ENCODE data around the gene CCDC92. TPM values are rescaled to one million over a fixed set of nuclear protein-coding genes. Genes with fewer than 3 reads are reported as not detected.

The CCDC92 gene
- total and polyA plus RNA-seq, 5 donors from 2014 or later = 12.9 to 24.1 (median 19.5) TPM

GRCh38 chr12:123983822-123984485 is 11.3 kb upstream of the CCDC92 start:
- Histone ChIP-seq H3K27ac (ENCODE audit: insufficient read depth, low read length, poor library complexity, severe bottlenecking) (no peak overlapping the region), H3K4me3 (ENCODE audit: low read depth, low read length) (no peak overlapping the region), H3K4me1 (ENCODE audit: control insufficient read depth, insufficient read depth, low read length, poor library complexity, severe bottlenecking) (no peaks in the 10 kb centered on the region), H3K27me3 (ENCODE audit: control insufficient read depth, insufficient read depth, low read length) (no peaks in the 10 kb centered on the region), H3K36me3 (ENCODE audit: control insufficient read depth, insufficient read depth, low read length) (peaks cover 7% of the 10 kb centered on the region), H3K9me3 (ENCODE audit: control insufficient read depth in 2 of 2, low read length in 2 of 2) (no peaks in the 10 kb centered on the region)
- Mint-ChIP-seq H3K36me3 (peaks cover 25% of the 10 kb centered on the region), H3K27me3 (no peaks in the 10 kb centered on the region), H3K9me3 (no peaks in the 10 kb centered on the region), H3K4me3 (no peak overlapping the region), H3K27ac (peak overlapping the region; percentile 0 to 55 (median 9)), H3K4me1 (peaks cover 17 to 46% (median 32%) of the 10 kb centered on the region in 4 donors)
- DNase-seq (peak; percentile 16 to 80 (median 60)), ATAC-seq (ENCODE audit: low read depth in 2 of 2) (peak; percentile 48 to 58)

GRCh38 chr12:123982269-123982668 is 9.6 kb upstream of the CCDC92 start:
- Mint-ChIP-seq H3K27me3 (no peaks in the 10 kb centered on the region), H3K4me3 (no peak overlapping the region), H3K36me3 (peaks cover 12% of the 10 kb centered on the region), H3K9me3 (no peaks in the 10 kb centered on the region), H3K4me1 (peaks cover 18 to 51% (median 32%) of the 10 kb centered on the region in 4 donors), H3K27ac (no peak overlapping the region)
- no peaks in the 10 kb centered on the region for H3K9me3 ChIP-seq (ENCODE audit: control insufficient read depth in 2 of 2, low read length in 2 of 2)
- H3K36me3 ChIP-seq (ENCODE audit: control insufficient read depth, insufficient read depth, low read length) = peaks cover 3% of the 10 kb centered on the region
- ATAC-seq (ENCODE audit: low read depth in 2 of 2) = no peak
- H3K4me1 ChIP-seq (ENCODE audit: control insufficient read depth, insufficient read depth, low read length, poor library complexity, severe bottlenecking) = no peaks in the 10 kb centered on the region
- H3K27ac ChIP-seq (ENCODE audit: insufficient read depth, low read length, poor library complexity, severe bottlenecking) = no peak overlapping the region
- DNase-seq = no peak
- H3K27me3 ChIP-seq (ENCODE audit: control insufficient read depth, insufficient read depth, low read length) = no peaks in the 10 kb centered on the region
- H3K4me3 ChIP-seq (ENCODE audit: low read depth, low read length) = no peak overlapping the region

GRCh38 chr12:123979566-123979965 is 6.9 kb upstream of the CCDC92 start:
- Mint-ChIP-seq H3K4me3 (no peak overlapping the region), H3K4me1 (peaks cover 15 to 40% (median 31%) of the 10 kb centered on the region in 4 donors), H3K27ac (no peak overlapping the region), H3K9me3 (no peaks in the 10 kb centered on the region), H3K36me3 (peaks cover 14% of the 10 kb centered on the region), H3K27me3 (no peaks in the 10 kb centered on the region)
- H3K4me3 ChIP-seq (ENCODE audit: low read depth, low read length) = no peak overlapping the region
- no peaks in the 10 kb centered on the region for H3K27me3 ChIP-seq (ENCODE audit: control insufficient read depth, insufficient read depth, low read length)
- H3K4me1 ChIP-seq (ENCODE audit: control insufficient read depth, insufficient read depth, low read length, poor library complexity, severe bottlenecking) = peaks cover under 1% of the 10 kb centered on the region
- no peak overlapping the region for H3K27ac ChIP-seq (ENCODE audit: insufficient read depth, low read length, poor library complexity, severe bottlenecking)
- DNase-seq = no peak
- peaks cover 3% of the 10 kb centered on the region for H3K36me3 ChIP-seq (ENCODE audit: control insufficient read depth, insufficient read depth, low read length)
- no peak for ATAC-seq (ENCODE audit: low read depth in 2 of 2)
- H3K9me3 ChIP-seq (ENCODE audit: control insufficient read depth in 2 of 2, low read length in 2 of 2) = no peaks in the 10 kb centered on the region

- Mint-ChIP-seq H3K4me1 (peaks cover 12 to 34% (median 29%) of the 10 kb centered on the region in 4 donors), H3K36me3 (peaks cover 14% of the 10 kb centered on the region), H3K27ac (peak overlapping the region in 2 of 3 donors; percentile 7 to 64), H3K4me3 (peak overlapping the region in 1 of 4 donors; percentile 39), H3K27me3 (peaks cover 4% of the 10 kb centered on the region), H3K9me3 (peaks cover 0 to 3% (median 0%) of the 10 kb centered on the region in 7 donors)
- ATAC-seq (ENCODE audit: low read depth in 2 of 2) (no peak), DNase-seq (no peak)
- H3K9me3 ChIP-seq (ENCODE audit: control insufficient read depth in 2 of 2, low read length in 2 of 2) = no peaks in the 10 kb centered on the region
- no peak overlapping the region for H3K27ac ChIP-seq (ENCODE audit: insufficient read depth, low read length, poor library complexity, severe bottlenecking)
- no peak overlapping the region for H3K4me3 ChIP-seq (ENCODE audit: low read depth, low read length)
- H3K36me3 ChIP-seq (ENCODE audit: control insufficient read depth, insufficient read depth, low read length) = no peaks in the 10 kb centered on the region
- peaks cover 17% of the 10 kb centered on the region for H3K4me1 ChIP-seq (ENCODE audit: control insufficient read depth, insufficient read depth, low read length, poor library complexity, severe bottlenecking)
- H3K27me3 ChIP-seq (ENCODE audit: control insufficient read depth, insufficient read depth, low read length) = no peaks in the 10 kb centered on the region
Measured at GRCh38 chr12:123976227-123976826, 3.7 kb upstream of the CCDC92 start.

- H3K9me3 ChIP-seq (ENCODE audit: control insufficient read depth in 2 of 2, low read length in 2 of 2) = no peaks in the 10 kb centered on the region
- Mint-ChIP-seq H3K4me1 (peaks cover 7 to 37% (median 29%) of the 10 kb centered on the region in 4 donors), H3K36me3 (peaks cover 7% of the 10 kb centered on the region), H3K27me3 (peaks cover 4% of the 10 kb centered on the region), H3K9me3 (peaks cover 0 to 3% (median 0%) of the 10 kb centered on the region in 7 donors), H3K4me3 (peak overlapping the region; percentile 86 to 96 (median 94)), H3K27ac (peak overlapping the region; percentile 84 to 95 (median 88))
- H3K27me3 ChIP-seq (ENCODE audit: control insufficient read depth, insufficient read depth, low read length) = no peaks in the 10 kb centered on the region
- H3K27ac ChIP-seq (ENCODE audit: insufficient read depth, low read length, poor library complexity, severe bottlenecking) = peak overlapping the region; percentile 70
- H3K36me3 ChIP-seq (ENCODE audit: control insufficient read depth, insufficient read depth, low read length) = no peaks in the 10 kb centered on the region
- DNase-seq (peak; percentile 7 to 17 (median 10)), ATAC-seq (ENCODE audit: low read depth in 2 of 2) (no peak)
- H3K4me1 ChIP-seq (ENCODE audit: control insufficient read depth, insufficient read depth, low read length, poor library complexity, severe bottlenecking) = peaks cover 19% of the 10 kb centered on the region
- peak overlapping the region; percentile 49 for H3K4me3 ChIP-seq (ENCODE audit: low read depth, low read length)
Measured at GRCh38 chr12:123973552-123974341, 1.1 kb upstream of the CCDC92 start.

GRCh38 chr12:123971770-123972456 is 718 bp downstream of the CCDC92 start:
- H3K36me3 Mint-ChIP-seq = peaks cover 7% of the 10 kb centered on the region
- H3K27me3 Mint-ChIP-seq = peaks cover 4% of the 10 kb centered on the region
- peak overlapping the region; percentile 90 to 94 (median 94) for H3K4me3 Mint-ChIP-seq
- Histone ChIP-seq H3K4me3 (ENCODE audit: low read depth, low read length) (peak overlapping the region; percentile 79), H3K27ac (ENCODE audit: insufficient read depth, low read length, poor library complexity, severe bottlenecking) (peak overlapping the region; percentile 37), H3K9me3 (ENCODE audit: control insufficient read depth in 2 of 2, low read length in 2 of 2) (no peaks in the 10 kb centered on the region), H3K4me1 (ENCODE audit: control insufficient read depth, insufficient read depth, low read length, poor library complexity, severe bottlenecking) (peaks cover 19% of the 10 kb centered on the region), H3K27me3 (ENCODE audit: control insufficient read depth, insufficient read depth, low read length) (no peaks in the 10 kb centered on the region), H3K36me3 (ENCODE audit: control insufficient read depth, insufficient read depth, low read length) (no peaks in the 10 kb centered on the region)
- H3K27ac Mint-ChIP-seq = peak overlapping the region; percentile 2 to 93 (median 83)
- ATAC-seq (ENCODE audit: low read depth in 2 of 2) (no peak), DNase-seq (peak; percentile 7 to 54 (median 40))
- peaks cover 5 to 37% (median 27%) of the 10 kb centered on the region in 4 donors for H3K4me1 Mint-ChIP-seq
- peaks cover 0 to 3% (median 0%) of the 10 kb centered on the region in 7 donors for H3K9me3 Mint-ChIP-seq

- ATAC-seq (ENCODE audit: low read depth in 2 of 2) (no peak), DNase-seq (no peak)
- Histone ChIP-seq H3K9me3 (ENCODE audit: control insufficient read depth in 2 of 2, low read length in 2 of 2) (no peaks in the 10 kb centered on the region), H3K4me1 (ENCODE audit: control insufficient read depth, insufficient read depth, low read length, poor library complexity, severe bottlenecking) (peaks cover 19% of the 10 kb centered on the region), H3K4me3 (ENCODE audit: low read depth, low read length) (peak overlapping the region; percentile 79), H3K36me3 (ENCODE audit: control insufficient read depth, insufficient read depth, low read length) (no peaks in the 10 kb centered on the region), H3K27ac (ENCODE audit: insufficient read depth, low read length, poor library complexity, severe bottlenecking) (peak overlapping the region; percentile 37), H3K27me3 (ENCODE audit: control insufficient read depth, insufficient read depth, low read length) (no peaks in the 10 kb centered on the region)
- H3K27ac Mint-ChIP-seq = peak overlapping the region; percentile 11 to 93 (median 83)
- H3K36me3 Mint-ChIP-seq = peaks cover 6% of the 10 kb centered on the region
- peak overlapping the region; percentile 90 to 94 (median 94) for H3K4me3 Mint-ChIP-seq
- peaks cover 5 to 37% (median 27%) of the 10 kb centered on the region in 4 donors for H3K4me1 Mint-ChIP-seq
- H3K9me3 Mint-ChIP-seq = peaks cover 0 to 3% (median 0%) of the 10 kb centered on the region in 7 donors
- peaks cover 4% of the 10 kb centered on the region for H3K27me3 Mint-ChIP-seq
Measured at GRCh38 chr12:123971449-123971769, 1.2 kb downstream of the CCDC92 start.

Data from CD4-positive, CD25-positive, alpha-beta regulatory T cell (primary cell).